Endothelial cell (in vitro differentiated cells): ENCODE data around the gene PRKCA. TPM values are rescaled to one million over a fixed set of nuclear protein-coding genes. Genes with fewer than 3 reads are reported as not detected.

ENCODE experiments used
- DNase-seq: peaks from one replicate; pipeline ENCODE4 v3.0.0; 2021; ENCODE audit warnings: low spot score
- H3K27ac Mint-ChIP-seq: one replicate; pipeline ENCODE4 v1.8.0; 2021; ENCODE audit warnings: mixed read lengths, inconsistent platforms; ENCODE audit not compliant: unreplicated experiment
- H3K27me3 Mint-ChIP-seq: one replicate; pipeline ENCODE4 v1.8.0; 2021; ENCODE audit warnings: mild to moderate bottlenecking, moderate library complexity, mixed read lengths, inconsistent platforms; ENCODE audit not compliant: unreplicated experiment
- H3K36me3 Mint-ChIP-seq: one replicate; pipeline ENCODE4 v1.8.0; 2021; ENCODE audit warnings: mild to moderate bottlenecking, low read depth, mixed read lengths, inconsistent platforms; ENCODE audit not compliant: unreplicated experiment
- H3K4me1 Mint-ChIP-seq: one replicate; pipeline ENCODE4 v1.8.0; 2021; ENCODE audit warnings: mild to moderate bottlenecking, mixed read lengths, inconsistent platforms; ENCODE audit not compliant: unreplicated experiment
- H3K4me3 Mint-ChIP-seq: one replicate; pipeline ENCODE4 v1.8.0; 2021; ENCODE audit warnings: mild to moderate bottlenecking, mixed read lengths, inconsistent platforms; ENCODE audit not compliant: unreplicated experiment
- H3K9me3 Mint-ChIP-seq: one replicate; pipeline ENCODE4 v1.8.0; 2021; ENCODE audit warnings: mixed read lengths, inconsistent platforms; ENCODE audit not compliant: unreplicated experiment
- total RNA-seq: library from RNA; stranded (reverse); fragmentation: NEBNext Ultra II Directional; extraction: Animal tissue kit (Norgen Biotek cat#: 25700); gene quantifications from one replicate; pipeline ENCODE4 v1.2.1, GENCODE V29; 2021; ENCODE audit not compliant: unreplicated experiment
- TF ChIP-seq, protein P1 (sequence below): fragments of 200-600 bp; sonication (generic); IDR thresholded peaks from one replicate; pipeline ENCODE4 v1.5.0; 2021; ENCODE audit warnings: antibody characterized with exemption; ENCODE audit not compliant: unreplicated experiment

The PRKCA gene
- total RNA-seq, 1 donor from 2014 or later = 2.1 TPM

DNA sequence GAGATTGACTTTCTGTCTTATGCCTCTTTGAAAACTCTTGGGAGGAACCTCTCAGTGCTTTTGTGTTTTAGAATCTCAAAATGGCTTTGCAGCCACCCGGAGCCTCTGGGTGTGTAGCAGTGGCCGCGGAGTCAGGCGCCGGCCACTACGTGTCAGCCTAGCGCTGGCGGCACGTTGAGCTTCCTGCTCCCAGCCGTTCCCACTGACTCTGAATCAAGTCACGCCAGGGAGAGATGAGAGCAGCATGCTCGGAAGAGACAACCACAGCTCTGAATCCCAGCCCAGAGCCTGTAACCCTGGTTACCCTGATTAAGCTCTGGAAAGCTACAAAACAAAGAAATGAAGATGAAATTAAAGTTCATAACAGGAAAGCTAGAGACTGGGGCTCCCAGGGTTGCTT lies 435.1 kb downstream of the PRKCA start:
- TF ChIP-seq, protein P1, sequence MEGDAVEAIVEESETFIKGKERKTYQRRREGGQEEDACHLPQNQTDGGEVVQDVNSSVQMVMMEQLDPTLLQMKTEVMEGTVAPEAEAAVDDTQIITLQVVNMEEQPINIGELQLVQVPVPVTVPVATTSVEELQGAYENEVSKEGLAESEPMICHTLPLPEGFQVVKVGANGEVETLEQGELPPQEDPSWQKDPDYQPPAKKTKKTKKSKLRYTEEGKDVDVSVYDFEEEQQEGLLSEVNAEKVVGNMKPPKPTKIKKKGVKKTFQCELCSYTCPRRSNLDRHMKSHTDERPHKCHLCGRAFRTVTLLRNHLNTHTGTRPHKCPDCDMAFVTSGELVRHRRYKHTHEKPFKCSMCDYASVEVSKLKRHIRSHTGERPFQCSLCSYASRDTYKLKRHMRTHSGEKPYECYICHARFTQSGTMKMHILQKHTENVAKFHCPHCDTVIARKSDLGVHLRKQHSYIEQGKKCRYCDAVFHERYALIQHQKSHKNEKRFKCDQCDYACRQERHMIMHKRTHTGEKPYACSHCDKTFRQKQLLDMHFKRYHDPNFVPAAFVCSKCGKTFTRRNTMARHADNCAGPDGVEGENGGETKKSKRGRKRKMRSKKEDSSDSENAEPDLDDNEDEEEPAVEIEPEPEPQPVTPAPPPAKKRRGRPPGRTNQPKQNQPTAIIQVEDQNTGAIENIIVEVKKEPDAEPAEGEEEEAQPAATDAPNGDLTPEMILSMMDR = no peak
- Mint-ChIP-seq H3K9me3 (no peaks in the 10 kb centered on the region), H3K4me3 (no peak overlapping the region), H3K27me3 (no peaks in the 10 kb centered on the region), H3K27ac (no peak overlapping the region), H3K4me1 (peaks cover 10% of the 10 kb centered on the region), H3K36me3 (no peaks in the 10 kb centered on the region)
- peak; percentile 36 for DNase-seq

- Mint-ChIP-seq H3K4me1 (peaks cover 10% of the 10 kb centered on the region), H3K27ac (no peak overlapping the region), H3K27me3 (no peaks in the 10 kb centered on the region), H3K36me3 (no peaks in the 10 kb centered on the region), H3K4me3 (no peak overlapping the region), H3K9me3 (no peaks in the 10 kb centered on the region)
- TF ChIP-seq, protein P1 = no peak
- no peak for DNase-seq
Observed at GRCh38 chr17:66738301-66738700, 435.9 kb downstream of the PRKCA start.

- TF ChIP-seq, protein P1 = no peak
- H3K9me3 Mint-ChIP-seq = no peaks in the 10 kb centered on the region
- H3K4me3 Mint-ChIP-seq = no peak overlapping the region
- peaks cover 10% of the 10 kb centered on the region for H3K4me1 Mint-ChIP-seq
- H3K27me3 Mint-ChIP-seq = no peaks in the 10 kb centered on the region
- no peaks in the 10 kb centered on the region for H3K36me3 Mint-ChIP-seq
- no peak for DNase-seq
- H3K27ac Mint-ChIP-seq = no peak overlapping the region
Observed at GRCh38 chr17:66739553-66739952, 437.1 kb downstream of the PRKCA start.

- Mint-ChIP-seq H3K9me3 (no peaks in the 10 kb centered on the region), H3K27me3 (no peaks in the 10 kb centered on the region), H3K4me1 (peaks cover 10% of the 10 kb centered on the region), H3K4me3 (no peak overlapping the region), H3K27ac (no peak overlapping the region), H3K36me3 (no peaks in the 10 kb centered on the region)
- DNase-seq = no peak
- TF ChIP-seq, protein P1 = no peak
Observed at GRCh38 chr17:66740226-66740625, 437.8 kb downstream of the PRKCA start.

DNA sequence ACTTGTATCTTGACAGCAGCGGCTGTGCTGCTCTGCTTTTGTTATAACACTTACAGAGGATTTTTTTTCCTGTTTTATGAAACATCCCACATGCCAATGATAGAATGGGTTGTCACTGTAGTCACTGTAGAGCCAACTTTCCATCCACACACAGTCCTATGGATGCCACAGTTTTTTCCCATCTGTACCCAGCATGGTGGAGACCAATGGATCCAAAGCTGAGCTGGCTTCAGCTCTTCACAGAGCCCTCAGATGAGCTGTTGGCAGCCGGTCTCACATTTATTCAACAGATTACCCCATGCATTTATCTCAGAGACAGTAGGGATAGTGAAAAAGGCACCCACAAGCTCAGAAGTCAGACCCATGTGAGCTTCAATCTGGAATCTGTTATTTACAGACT lies 441.1 kb downstream of the PRKCA start:
- H3K4me3 Mint-ChIP-seq = no peak overlapping the region
- TF ChIP-seq, protein P1 = no peak
- H3K27me3 Mint-ChIP-seq = peaks cover 2% of the 10 kb centered on the region
- no peak overlapping the region for H3K27ac Mint-ChIP-seq
- DNase-seq = no peak
- H3K36me3 Mint-ChIP-seq = no peaks in the 10 kb centered on the region
- H3K4me1 Mint-ChIP-seq = peaks cover 10% of the 10 kb centered on the region
- H3K9me3 Mint-ChIP-seq = no peaks in the 10 kb centered on the region
